CD4-positive, alpha-beta T cell (primary cell): Measurements from ENCODE around the gene HSD3B2. TPM values are rescaled to one million over a fixed set of nuclear protein-coding genes. Genes with fewer than 3 reads are reported as not detected.

ENCODE experiments used
- ATAC-seq: fragments of 200-7000 bp; cut with Tn5 transposase; one replicate; pipeline ENCODE4 v1.10.0; 2022; ENCODE audit warnings: mild to moderate bottlenecking; ENCODE audit not compliant: poor library complexity
- CTCF ChIA-PET: fragments of 350-600 bp; sonication (Branson Sonifier 250); formaldehyde crosslinking; loops from one replicate; lab custom pipeline; 2021; ENCODE audit warnings: antibody characterized with exemption, inconsistent platforms; lab: Charles Lee
- POLR2A ChIA-PET: fragments of 350-600 bp; sonication (Branson Sonifier 250); formaldehyde crosslinking; loops from one replicate; lab custom pipeline; 2021; ENCODE audit warnings: antibody characterized with exemption, inconsistent platforms; lab: Charles Lee
- DNase-seq, 14 experiments: peaks; one replicate each; pipeline ENCODE4 v3.0.0-alpha.2; 2013 to 2020; ENCODE audit warnings: mixed read lengths in 2 of 14
- H3K27ac ChIP-seq, 2 donors: one replicate each; pipeline versions ENCODE4 v1.5.1 to v1.7.0; 2013; ENCODE audit warnings: low read length in 2 of 2, low read depth in 1 of 2, mild to moderate bottlenecking in 1 of 2
- H3K27me3 ChIP-seq, 2 experiments: 1 replicate in 1 of 2; 2 replicates in 1 of 2; pipeline versions ENCODE4 v1.6.1 to v1.7.0; 2013; ENCODE audit warnings: low read length in 2 of 2, control low read depth in 1 of 2, mild to moderate bottlenecking in 1 of 2, moderate library complexity in 1 of 2; ENCODE audit not compliant: insufficient read depth in 2 of 2, control insufficient read depth in 1 of 2
- H3K36me3 ChIP-seq: one replicate; pipeline ENCODE4 v1.6.1; 2013; ENCODE audit warnings: low read length, control low read depth; ENCODE audit not compliant: insufficient read depth
- H3K4me1 ChIP-seq: one replicate; pipeline ENCODE4 v1.6.1; 2013; ENCODE audit warnings: low read length, control low read depth; ENCODE audit not compliant: insufficient read depth
- H3K4me3 ChIP-seq: one replicate; pipeline ENCODE4 v1.5.1; 2013; ENCODE audit warnings: mild to moderate bottlenecking, low read length, moderate library complexity
- H3K9me3 ChIP-seq, 2 experiments: 1 replicate in 1 of 2; 2 replicates in 1 of 2; pipeline versions ENCODE4 v1.6.1 to v1.7.0; 2013; ENCODE audit warnings: low read length in 2 of 2, mild to moderate bottlenecking in 2 of 2, control low read depth in 1 of 2, moderate library complexity in 1 of 2; ENCODE audit not compliant: control insufficient read depth in 1 of 2, insufficient read depth in 1 of 2
- H3K27ac Mint-ChIP-seq: one replicate; pipeline ENCODE4 v1.8.0; 2020; ENCODE audit warnings: mixed read lengths
- H3K27me3 Mint-ChIP-seq: one replicate; pipeline ENCODE4 v1.8.0; 2021; ENCODE audit warnings: mixed read lengths
- H3K36me3 Mint-ChIP-seq: one replicate; pipeline ENCODE4 v1.8.0; 2021; ENCODE audit warnings: low read depth, mixed read lengths
- H3K4me1 Mint-ChIP-seq: one replicate; pipeline ENCODE4 v1.8.0; 2021; ENCODE audit warnings: low read depth, mixed read lengths
- H3K4me3 Mint-ChIP-seq: one replicate; pipeline ENCODE4 v1.8.0; 2020; ENCODE audit warnings: mild to moderate bottlenecking, mixed read lengths
- H3K9me3 Mint-ChIP-seq: one replicate; pipeline ENCODE4 v1.8.0; 2020; ENCODE audit warnings: mixed read lengths
- CTCF ChIP-seq: fragments of 200-600 bp; IDR thresholded peaks from one replicate; pipeline ENCODE4 v1.8.0; 2022; ENCODE audit warnings: antibody characterized with exemption, mild to moderate bottlenecking
- intact Hi-C, 2 experiments: fragments of 100-400 bp; cut with DNase I in 1 of 2; cut with micrococcal nuclease in 1 of 2; formaldehyde crosslinking; loops; one replicate each; pipeline versions ENCODE4 v1.15.1 to v1.9.0; 2023 to 2025; cut with DNase I, micrococcal nuclease
- total RNA-seq, 174 experiments: library from RNA in 2 of 174; stranded (reverse) in 2 of 174; gene quantifications; one replicate each; pipeline ENCODE4 v1.2.3 and lab custom pipeline; 2021 to 2026

HSD3B2 gene
- total RNA-seq, 2 experiments from 2014 or later = not detected

- CTCF ChIA-PET = no interaction called here
- no peaks in the 10 kb centered on the region for H3K36me3 Mint-ChIP-seq
- no peaks in the 10 kb centered on the region for H3K9me3 Mint-ChIP-seq
- DNase-seq (no peak), ATAC-seq (no peak)
- peaks cover 8% of the 10 kb centered on the region for H3K27me3 Mint-ChIP-seq
- no peak for TF ChIP-seq CTCF
- H3K27ac Mint-ChIP-seq = no peak overlapping the region
- H3K4me1 Mint-ChIP-seq = no peaks in the 10 kb centered on the region
- H3K4me3 ChIP-seq = no peak overlapping the region
- POLR2A ChIA-PET = no interaction called here
- no peaks in the 10 kb centered on the region for H3K9me3 ChIP-seq
- H3K27ac ChIP-seq = no peak overlapping the region
- H3K4me1 ChIP-seq = no peaks in the 10 kb centered on the region
- peaks cover 0 to 2% of the 10 kb centered on the region in 2 experiments for H3K27me3 ChIP-seq
- no peak overlapping the region for H3K4me3 Mint-ChIP-seq
- intact Hi-C loops = no loop called here
- H3K36me3 ChIP-seq = no peaks in the 10 kb centered on the region
Observed at GRCh38 chr1:119470377-119470776, 55.4 kb downstream of the HSD3B2 start.

- ChIA-PET CTCF (no interaction called here), POLR2A (no interaction called here)
- no peaks in the 10 kb centered on the region for H3K36me3 Mint-ChIP-seq
- H3K4me1 Mint-ChIP-seq = no peaks in the 10 kb centered on the region
- no peak for DNase-seq
- Histone ChIP-seq H3K4me3 (no peak overlapping the region), H3K4me1 (no peaks in the 10 kb centered on the region), H3K27ac (no peak overlapping the region), H3K9me3 (no peaks in the 10 kb centered on the region), H3K36me3 (no peaks in the 10 kb centered on the region), H3K27me3 (peaks cover 0 to 2% of the 10 kb centered on the region in 2 experiments)
- intact Hi-C loops = no loop called here
- TF ChIP-seq CTCF = no peak
- H3K9me3 Mint-ChIP-seq = no peaks in the 10 kb centered on the region
- peaks cover 8% of the 10 kb centered on the region for H3K27me3 Mint-ChIP-seq
- ATAC-seq = no peak
- no peak overlapping the region for H3K4me3 Mint-ChIP-seq
- H3K27ac Mint-ChIP-seq = no peak overlapping the region
Observed at GRCh38 chr1:119470958-119471357, 56.0 kb downstream of the HSD3B2 start.

DNA sequence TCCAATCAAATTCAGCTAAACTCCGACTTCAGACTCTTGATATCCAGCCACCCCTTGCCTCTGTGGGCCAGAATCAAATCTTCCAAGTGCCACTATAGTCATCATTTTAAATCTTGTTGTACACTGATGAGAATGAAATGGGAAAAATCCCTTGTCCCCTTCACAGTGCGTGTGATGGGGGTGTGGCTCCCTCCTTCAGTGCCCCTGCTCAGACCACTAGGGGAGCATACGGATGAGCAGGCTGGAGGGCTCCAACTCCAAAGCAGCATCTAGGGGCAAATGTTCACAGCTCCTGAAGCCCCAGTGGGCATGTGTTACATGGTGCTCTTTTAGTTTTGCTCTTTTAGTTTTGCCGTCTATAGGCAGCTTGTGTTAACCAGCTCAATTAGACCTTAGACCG lies 56.6 kb downstream of the HSD3B2 start:
- Mint-ChIP-seq H3K4me1 (no peaks in the 10 kb centered on the region), H3K27ac (no peak overlapping the region), H3K27me3 (peaks cover 8% of the 10 kb centered on the region), H3K9me3 (no peaks in the 10 kb centered on the region), H3K36me3 (no peaks in the 10 kb centered on the region), H3K4me3 (no peak overlapping the region)
- intact Hi-C loops = no loop called here
- CTCF ChIA-PET = no interaction called here
- no peak for TF ChIP-seq CTCF
- Histone ChIP-seq H3K27ac (no peak overlapping the region), H3K27me3 (peaks cover 0 to 2% of the 10 kb centered on the region in 2 experiments), H3K4me3 (no peak overlapping the region), H3K9me3 (no peaks in the 10 kb centered on the region), H3K4me1 (no peaks in the 10 kb centered on the region), H3K36me3 (no peaks in the 10 kb centered on the region)
- POLR2A ChIA-PET = no interaction called here
- no peak for DNase-seq
- no peak for ATAC-seq
